ENCODE measurements around the gene EEF1A2.
A peak's percentile ranks its signal among the peaks of the same experiment; 100 is the strongest.

Gene EEF1A2

DNA sequence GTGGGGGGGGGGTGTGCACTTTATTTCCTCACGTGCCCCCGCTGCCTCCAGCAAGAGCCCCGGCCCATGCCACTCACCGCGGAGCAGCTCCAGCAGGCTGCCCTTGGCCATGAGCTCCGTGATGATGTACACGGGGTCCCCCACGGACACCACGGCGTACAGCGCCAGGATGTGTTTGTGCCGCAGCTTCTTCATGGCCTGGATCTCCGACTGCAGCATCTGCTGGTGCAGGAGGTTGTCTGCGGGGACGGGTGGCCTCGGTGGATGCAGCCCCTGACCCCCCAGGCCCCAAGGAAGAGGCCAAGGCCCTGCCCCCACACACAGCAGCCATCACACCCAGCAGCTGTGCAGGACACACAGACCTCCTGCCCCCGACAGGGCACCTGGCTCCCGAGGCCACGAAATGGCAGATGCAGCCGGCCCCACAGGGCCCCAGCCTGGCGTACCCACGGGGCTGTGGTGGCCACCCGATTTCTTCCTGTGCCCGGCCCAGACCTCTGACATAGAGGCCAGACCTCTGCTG is 33.6 kb upstream of the EEF1A2 start:
- no peak for TF ChIP-seq POLR2A (IDR thresholded peaks at IDR 0.05; ENCODE audit: low read length)
- DNase-seq, result no peak

DNA sequence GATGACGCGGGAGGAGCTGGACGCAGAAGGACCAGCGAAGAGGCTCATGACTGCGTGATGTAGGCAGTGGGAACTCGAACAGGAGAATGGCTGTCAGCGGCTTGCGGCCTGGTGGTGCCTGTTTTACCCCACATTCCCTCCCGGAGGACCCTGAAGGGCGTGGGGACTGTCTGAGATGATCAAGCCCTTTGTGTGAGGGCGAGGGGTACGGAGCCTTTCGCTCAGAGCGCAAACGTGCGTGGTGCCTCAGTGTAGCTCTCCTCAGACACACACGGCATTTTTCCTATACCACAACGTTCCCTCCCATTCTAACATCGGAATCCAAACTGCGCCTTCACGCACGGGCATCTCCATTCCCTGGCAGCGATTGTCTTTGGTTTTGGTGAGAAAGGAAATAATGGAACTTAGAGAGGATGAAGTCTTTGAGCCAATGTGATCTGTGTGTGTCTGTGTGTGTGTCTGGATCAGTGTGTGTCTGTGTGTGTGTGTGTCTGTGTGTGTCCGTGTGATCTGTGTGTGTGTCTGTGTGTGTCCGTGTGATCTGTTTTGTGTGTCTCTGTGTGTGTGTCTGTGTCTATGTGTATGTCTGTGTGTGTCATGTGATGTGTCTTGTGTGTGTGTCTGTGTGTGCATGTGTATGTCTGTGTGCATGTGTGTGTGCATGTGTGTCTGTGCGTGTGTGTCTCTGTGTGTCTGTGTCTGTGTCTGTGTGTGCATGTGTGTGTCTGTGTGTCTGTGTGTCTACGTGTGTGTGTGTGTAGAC is 33.0 kb upstream of the EEF1A2 start:
- DNase-seq, result peak in 1 of 2 experiments; percentile 31

DNA sequence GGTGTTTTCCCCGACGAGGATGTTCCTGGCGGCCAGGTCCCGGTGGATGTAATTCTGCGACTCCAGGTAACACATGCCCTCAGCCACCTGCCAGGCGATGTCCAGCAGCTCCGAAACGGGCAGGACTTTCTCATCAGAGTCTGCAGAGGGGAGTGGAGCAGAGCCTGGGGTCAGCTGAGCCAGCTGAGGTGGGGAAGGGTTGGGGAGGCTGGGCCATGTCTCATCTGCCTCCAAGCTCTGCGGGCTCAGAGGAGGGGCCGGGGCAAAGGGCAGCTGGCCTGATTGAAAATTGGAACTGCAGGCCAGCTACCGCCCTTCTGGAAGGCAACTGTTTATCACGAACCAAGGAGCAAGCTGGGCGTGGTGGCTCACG is 31.9 kb upstream of the EEF1A2 start:
- no peak for DNase-seq
- TF ChIP-seq POLR2A (IDR thresholded peaks at IDR 0.05; ENCODE audit: low read length) (no peak), GATA1 (IDR thresholded peaks at IDR 0.05; ENCODE audit: low read depth, low read length) (no peak)

More for the DNA sequence above, 33.0 kb upstream of the EEF1A2 start:
- TF ChIP-seq POLR2A (IDR thresholded peaks at IDR 0.05; ENCODE audit: low read length) (no peak), GATA1 (IDR thresholded peaks at IDR 0.05; ENCODE audit: low read depth, low read length) (no peak)

DNA sequence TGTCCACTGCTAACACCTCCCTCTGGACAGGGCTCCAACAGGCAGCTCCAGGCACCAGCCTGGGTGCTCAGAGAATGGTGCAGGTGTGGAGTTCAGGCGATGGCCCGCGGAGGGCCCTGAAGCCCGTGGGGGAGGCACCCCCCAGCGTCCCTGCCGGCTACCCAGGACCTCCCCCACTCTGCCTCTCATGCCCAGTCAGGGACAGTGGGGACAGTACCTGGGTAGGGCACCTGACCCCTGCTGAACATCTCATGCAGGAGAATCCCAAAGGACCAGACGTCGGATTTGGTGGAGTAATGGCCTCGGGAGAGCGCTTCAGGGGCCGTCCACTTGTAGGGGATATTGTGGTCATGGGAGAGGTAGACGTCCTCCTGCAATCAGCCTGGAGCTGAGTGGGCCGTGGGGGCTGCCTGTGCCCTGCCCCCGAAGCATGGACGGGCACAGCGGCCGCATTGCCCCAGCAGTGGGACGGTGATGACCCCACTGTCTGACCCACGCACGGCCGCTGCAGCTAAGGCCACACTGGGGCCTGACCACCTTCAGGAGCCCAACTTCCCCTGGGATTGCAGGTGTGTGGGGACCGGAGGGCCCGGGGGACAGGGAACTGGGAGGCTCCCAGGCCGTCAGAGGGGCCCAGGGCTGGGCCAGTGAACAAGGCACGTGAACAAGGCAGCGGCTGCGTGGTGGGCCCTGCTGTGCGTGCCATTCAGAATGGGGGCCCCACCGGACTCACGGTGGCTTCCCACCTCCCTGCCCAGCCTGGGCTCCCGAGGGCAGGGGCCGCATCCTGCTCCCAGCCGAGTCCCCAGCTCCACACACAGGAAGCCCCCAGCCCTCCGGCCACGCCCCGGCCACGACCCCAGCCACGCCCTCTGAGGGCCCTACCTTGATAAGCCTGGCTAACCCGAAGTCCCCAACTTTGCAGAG is 31.2 kb upstream of the EEF1A2 start:
- no peak for DNase-seq
- TF ChIP-seq GATA1 (IDR thresholded peaks at IDR 0.05; ENCODE audit: low read depth, low read length) (no peak), POLR2A (IDR thresholded peaks at IDR 0.05; ENCODE audit: low read length) (no peak)

DNA sequence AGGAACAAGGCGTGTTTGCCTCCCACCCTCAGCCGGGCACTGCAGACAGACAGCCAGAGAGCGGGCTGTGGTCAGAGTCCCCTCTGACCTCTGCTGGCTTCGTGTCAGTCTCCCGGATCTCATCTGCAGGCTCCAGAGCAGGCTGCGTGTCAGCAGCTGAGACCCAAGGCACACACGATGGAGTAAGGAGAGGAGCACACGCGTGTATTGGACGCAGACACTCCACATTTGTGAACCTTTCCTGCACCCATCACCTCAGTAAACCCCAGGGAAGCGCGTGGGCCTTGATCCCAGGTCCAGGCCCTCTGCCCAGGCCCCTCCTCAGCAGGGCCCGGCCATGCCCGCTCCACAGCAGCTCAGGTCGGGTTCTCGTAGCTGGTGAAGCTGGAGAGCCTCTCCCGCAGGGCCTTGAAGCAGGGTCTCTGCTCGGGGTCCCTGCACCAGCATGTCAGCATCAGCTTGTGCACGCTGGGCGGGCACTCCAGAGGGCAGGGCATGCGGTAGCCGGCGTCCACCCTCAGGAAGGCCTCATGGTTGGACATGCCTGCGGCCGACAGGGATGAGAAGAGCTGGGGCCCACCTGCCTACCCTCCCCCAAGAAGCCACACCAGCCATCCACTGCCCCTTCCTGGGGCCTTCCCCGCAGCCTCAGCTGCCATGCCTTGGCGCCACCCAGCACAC is 30.4 kb upstream of the EEF1A2 start:
- TF ChIP-seq GATA1 (IDR thresholded peaks at IDR 0.05; ENCODE audit: low read depth, low read length), result no peak
- TF ChIP-seq POLR2A (IDR thresholded peaks at IDR 0.05; ENCODE audit: low read length), result peak; percentile 16
- DNase-seq, result no peak

- TF ChIP-seq GATA1 (IDR thresholded peaks at IDR 0.05; ENCODE audit: low read depth, low read length) (no peak), POLR2A (IDR thresholded peaks at IDR 0.05; ENCODE audit: low read length) (no peak)
- no peak for DNase-seq
Measured at GRCh38 chr20:63527184-63527583, 28.3 kb upstream of the EEF1A2 start.

DNA sequence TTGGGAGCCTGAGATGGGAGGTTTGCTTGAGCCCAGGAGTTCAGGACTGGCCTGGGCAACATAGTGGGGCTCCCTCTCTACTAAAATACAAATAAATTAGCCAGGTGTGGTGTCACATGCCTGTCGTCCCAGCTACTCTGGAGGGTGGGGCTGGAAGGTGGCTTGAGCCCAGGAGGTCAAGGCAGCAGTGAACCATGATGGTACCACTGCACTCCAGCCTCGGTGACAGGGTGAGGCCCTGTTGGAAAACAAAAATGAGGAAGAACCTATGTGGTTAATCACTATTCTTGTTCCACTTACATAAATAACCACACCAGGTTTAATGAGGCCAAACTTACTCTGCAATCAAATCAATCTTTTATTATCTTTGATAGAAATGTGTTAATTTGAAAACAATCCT is 27.1 kb upstream of the EEF1A2 start:
- no peak for TF ChIP-seq GATA1 (IDR thresholded peaks at IDR 0.05; ENCODE audit: low read depth, low read length)
- no peak for TF ChIP-seq POLR2A (IDR thresholded peaks at IDR 0.05; ENCODE audit: low read length)
- DNase-seq, result no peak

- TF ChIP-seq POLR2A (IDR thresholded peaks at IDR 0.05; ENCODE audit: low read length), result no peak
- TF ChIP-seq GATA1 (IDR thresholded peaks at IDR 0.05; ENCODE audit: low read depth, low read length), result no peak
- no peak for DNase-seq
Measured at GRCh38 chr20:63525185-63525584, 26.3 kb upstream of the EEF1A2 start.

- TF ChIP-seq GATA1 (IDR thresholded peaks at IDR 0.05; ENCODE audit: low read depth, low read length) (no peak), POLR2A (IDR thresholded peaks at IDR 0.05; ENCODE audit: low read length) (no peak)
- no peak for DNase-seq
Measured at GRCh38 chr20:63522981-63523611, 24.2 kb upstream of the EEF1A2 start.

- DNase-seq, result peak; percentile 43 to 50
- TF ChIP-seq GATA1 (IDR thresholded peaks at IDR 0.05; ENCODE audit: low read depth, low read length) (no peak), POLR2A (IDR thresholded peaks at IDR 0.05; ENCODE audit: low read length) (no peak)
Measured at GRCh38 chr20:63522091-63522868, 23.4 kb upstream of the EEF1A2 start.

- no peak for TF ChIP-seq GATA1 (IDR thresholded peaks at IDR 0.05; ENCODE audit: low read depth, low read length)
- no peak for DNase-seq
Measured at GRCh38 chr20:63521602-63522001, 22.7 kb upstream of the EEF1A2 start.

GRCh38 chr20:63520934-63521601 is 22.2 kb upstream of the EEF1A2 start:
- DNase-seq, result peak; percentile 84 to 90

More at GRCh38 chr20:63520934-63521601, 22.2 kb upstream of the EEF1A2 start:
- TF ChIP-seq POLR2A (IDR thresholded peaks at IDR 0.05; ENCODE audit: low read length) (peak; percentile 42), GATA1 (IDR thresholded peaks at IDR 0.05; ENCODE audit: low read depth, low read length) (no peak)

All from erythroblast (primary cell).